Pulmonary artery endothelial cell (primary cell): ENCODE measurements around the gene C4orf50. TPM values are rescaled to one million over a fixed set of nuclear protein-coding genes. Genes with fewer than 3 reads are reported as not detected.

Source experiments
- DNase-seq: peaks from one replicate; pipeline ENCODE4 v3.0.0-alpha.2; 2011; ENCODE audit warnings: low read depth, low spot score
- total RNA-seq: library from RNA; depleted of rRNA; stranded (reverse); fragments of >200 nt; gene quantifications from 2 replicates; pipeline ENCODE4 v1.2.3, GENCODE V29; 2014

The C4orf50 gene
- total RNA-seq, 1 donor from 2014 or later: not detected

GRCh38 chr4:5992828-5993321 is 25.4 kb downstream of the C4orf50 start:
- no peak for DNase-seq

DNA sequence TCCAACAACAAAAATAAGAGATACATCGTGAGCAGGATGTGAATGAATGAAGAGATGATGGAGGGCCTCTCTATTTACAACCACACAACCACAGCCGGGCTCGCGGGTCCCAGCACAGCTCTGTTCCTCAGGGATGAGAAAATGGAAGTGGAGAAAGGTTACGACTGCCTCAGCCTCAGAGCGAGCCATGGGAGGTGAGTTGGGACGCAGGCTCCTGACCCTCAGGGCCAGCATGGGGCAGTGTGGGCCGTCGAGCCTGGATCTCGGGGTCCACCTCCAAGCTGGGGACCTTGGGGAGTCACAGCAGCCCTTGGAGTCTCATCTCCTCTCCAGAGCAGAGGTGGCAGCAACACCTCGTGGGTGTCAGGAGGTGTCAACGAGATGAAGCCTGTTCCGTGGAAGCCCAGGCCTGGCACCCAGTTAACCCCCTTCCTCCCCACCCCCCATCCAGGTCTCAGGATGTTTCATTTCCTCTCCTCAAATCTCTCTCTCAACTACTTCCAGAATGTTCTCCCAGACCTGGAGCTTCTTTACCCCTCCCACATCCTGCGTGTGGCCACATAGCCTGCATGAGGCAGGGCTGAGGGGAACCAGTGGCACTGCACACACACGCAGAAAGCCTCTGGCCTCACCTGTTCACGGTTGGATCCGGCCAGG is 25.9 kb downstream of the C4orf50 start:
- DNase-seq: no peak

GRCh38 chr4:5991405-5991804 is 26.8 kb downstream of the C4orf50 start:
- DNase-seq: no peak

- DNase-seq: no peak
Measured at GRCh38 chr4:5990446-5991160, 27.6 kb downstream of the C4orf50 start.

GRCh38 chr4:5989236-5990225 is 28.7 kb downstream of the C4orf50 start:
- no peak for DNase-seq

GRCh38 chr4:5988086-5988845 is 30.0 kb downstream of the C4orf50 start:
- no peak for DNase-seq

GRCh38 chr4:5984843-5985242 is 33.4 kb downstream of the C4orf50 start:
- no peak for DNase-seq

- DNase-seq: no peak
Measured at GRCh38 chr4:5982156-5982973, 35.9 kb downstream of the C4orf50 start.

DNA sequence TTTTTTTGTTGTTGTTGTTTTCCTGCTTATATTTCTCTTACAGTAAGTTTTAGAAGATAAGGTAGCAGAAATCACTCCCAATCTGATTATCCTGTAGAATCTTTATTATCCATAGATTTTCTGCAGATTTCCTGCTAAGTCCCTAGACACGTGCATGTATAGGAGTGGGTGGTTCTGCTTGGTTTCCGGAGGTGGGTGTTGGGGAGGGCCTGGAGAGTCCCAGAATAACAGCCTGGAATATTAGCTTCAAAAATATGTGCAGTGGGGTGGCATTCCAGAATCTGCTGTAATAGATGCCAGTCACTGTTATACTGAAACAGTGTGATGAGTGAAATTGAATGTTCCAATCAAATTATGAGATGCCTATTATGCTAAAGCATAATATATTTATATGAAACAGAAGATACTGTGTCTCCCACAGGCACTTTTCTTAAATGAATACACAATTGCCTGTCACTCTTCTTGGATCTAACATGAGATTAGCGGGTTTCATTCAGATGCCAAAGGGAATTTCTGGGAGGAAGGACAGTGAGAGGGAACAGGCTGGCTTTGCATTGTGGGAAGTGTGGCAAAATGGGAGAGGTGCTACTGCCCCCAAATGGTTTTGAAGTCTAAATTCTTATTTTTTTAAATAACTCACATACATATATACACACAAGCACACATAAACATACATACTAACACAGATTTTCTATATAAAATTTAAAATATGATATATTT is 37.6 kb downstream of the C4orf50 start:
- no peak for DNase-seq

DNA sequence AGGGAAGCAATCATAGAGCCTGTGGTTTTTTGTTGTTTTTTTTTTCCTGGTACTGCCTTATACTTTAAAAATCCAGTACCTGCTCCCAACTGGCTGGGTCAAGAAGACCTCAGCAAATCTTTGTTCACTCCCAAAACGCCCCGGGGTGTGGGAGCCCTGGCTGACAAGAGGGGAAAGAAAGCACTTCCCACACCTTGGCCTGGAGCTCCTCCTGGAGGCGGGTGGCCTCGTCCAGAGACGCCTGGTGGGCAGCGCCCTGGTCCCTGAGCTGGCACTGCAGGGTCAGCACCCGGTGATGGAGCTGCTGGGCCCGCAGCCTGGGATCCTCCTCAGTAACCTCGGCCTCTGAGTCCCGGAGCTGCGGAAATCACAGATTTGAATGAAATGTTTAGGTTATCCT is 38.2 kb downstream of the C4orf50 start:
- no peak for DNase-seq

DNA sequence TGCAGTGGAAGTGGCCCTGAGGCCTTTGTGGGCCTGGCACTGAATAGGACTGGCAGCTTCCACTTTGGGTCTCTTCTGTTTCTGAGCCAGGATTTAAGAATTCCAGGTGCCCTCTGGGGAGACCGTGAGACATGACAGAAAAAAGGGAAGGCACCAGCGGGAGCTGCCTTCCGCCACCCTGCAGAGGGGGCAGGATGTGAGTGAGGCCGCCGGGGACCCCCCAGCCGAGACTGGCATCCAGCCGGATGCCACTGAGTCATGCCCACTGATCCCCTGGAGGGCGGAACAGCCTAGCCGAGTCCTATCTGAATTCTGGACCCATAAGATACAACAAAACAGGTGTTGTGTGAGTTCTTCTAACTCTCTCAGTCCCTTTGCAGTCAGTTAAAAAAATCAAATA is 41.3 kb downstream of the C4orf50 start:
- DNase-seq: no peak

GRCh38 chr4:5976431-5976830 is 41.8 kb downstream of the C4orf50 start:
- DNase-seq: no peak

DNA sequence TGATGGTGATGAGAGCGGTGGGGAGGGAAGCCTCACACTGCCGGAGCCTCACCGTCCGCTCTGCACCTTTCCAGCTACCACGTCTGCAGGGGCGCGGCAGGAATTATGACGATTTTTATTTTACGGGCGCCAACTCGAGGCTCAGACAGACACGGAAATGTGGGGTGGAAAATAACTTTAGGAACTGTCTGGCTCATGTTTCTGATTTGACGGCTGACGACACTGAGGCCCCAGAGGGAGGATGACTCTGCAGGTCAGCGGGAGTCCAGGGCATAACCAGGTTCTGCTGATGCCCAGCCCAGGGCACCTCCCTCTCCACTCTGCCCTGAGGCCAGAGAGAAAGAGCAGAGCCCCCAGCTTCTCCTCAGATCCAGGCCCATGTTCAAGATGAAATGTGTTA is 43.9 kb downstream of the C4orf50 start:
- DNase-seq: no peak

DNA sequence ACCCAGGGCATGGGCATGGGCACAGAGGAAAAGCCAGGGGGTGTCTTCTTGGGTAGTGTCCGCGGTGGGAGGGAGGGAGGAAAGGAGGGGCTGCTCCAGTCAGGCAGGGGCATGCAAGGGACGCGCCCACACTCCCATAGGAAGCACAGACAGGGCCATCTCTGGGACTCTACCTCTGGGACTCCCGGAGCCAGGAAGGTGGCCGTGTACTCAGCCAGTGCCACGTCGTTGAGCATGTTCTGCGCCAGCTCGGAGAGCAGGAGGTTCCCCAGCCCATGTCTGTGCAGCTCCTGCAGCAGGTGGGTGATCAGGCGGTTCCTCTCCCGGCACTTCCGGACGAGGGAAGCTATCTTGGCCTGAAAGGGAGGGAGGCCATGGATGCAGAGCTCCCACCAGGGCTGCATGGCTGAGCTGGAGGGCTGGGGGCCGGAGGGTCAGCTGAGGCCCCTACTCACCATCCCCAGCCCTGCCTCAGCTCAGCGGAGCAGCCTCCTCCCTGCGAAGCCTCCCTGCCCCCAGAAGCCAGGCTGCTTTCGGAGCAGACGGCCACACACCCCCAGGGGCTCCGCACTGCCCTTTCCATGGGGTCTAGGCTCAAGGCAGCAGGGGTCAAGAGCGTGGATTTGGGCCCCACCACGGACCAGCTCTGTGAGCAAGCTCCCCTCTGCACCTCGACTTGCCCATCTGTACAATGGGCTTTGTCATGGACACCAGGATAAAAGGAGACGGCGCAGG is 44.6 kb downstream of the C4orf50 start:
- DNase-seq: no peak

DNA sequence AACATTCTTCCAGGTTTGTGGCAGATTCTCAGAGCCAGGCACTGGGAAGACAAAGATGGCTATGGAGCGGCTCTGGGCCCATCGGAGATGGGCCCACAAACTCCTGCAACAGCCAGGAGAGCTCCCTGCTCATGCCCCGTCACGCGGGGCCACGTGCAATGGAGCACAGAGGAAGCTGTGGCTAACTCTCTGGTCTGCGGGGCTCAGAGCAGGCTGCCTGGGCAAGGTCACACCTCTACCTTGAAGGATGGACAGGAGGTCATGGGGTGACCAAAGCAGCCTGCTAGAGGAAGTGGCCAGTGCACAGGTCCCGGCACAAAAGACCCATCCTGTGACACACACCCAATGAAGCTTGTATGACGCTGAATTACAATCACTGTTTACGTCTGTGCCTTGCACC is 45.2 kb downstream of the C4orf50 start:
- no peak for DNase-seq

DNA sequence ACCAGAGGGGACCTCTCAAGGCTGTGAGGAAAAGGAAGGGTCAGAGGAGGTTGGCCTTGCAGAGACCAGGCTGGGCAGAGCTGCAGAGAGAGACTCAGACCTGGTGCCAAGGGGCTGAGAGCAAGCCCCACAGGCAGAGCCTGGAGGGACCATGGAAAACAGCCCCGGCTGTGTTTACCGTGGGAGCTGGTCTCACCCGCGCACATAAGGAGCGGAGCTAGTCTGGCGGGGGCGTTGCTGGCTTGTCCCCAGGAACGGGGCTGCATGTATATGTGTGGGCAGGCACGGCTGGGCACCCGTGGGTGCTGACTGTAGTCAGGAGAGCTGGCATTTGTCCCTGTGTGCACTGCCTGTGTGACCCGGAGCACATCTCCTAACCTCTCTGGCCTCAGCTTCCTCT is 45.7 kb downstream of the C4orf50 start:
- no peak for DNase-seq

DNA sequence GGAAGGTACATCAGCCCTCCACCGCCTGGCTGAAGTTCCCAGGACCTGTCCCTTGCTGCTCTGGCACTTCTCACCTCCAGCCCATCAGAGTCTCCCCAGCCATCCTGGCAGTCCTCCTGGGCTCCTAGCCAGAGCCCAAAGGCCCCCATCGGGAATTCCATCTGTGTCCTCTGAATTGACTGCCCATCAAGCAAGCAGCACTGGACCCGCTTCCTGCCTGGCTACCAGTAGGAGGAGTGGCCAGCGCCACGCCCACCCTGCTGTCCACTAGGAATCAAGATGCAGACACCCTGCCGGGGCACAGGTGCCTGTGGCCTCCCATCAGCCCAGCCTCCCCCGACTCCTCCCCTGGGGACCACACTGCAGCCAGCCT is 47.2 kb downstream of the C4orf50 start:
- no peak for DNase-seq

GRCh38 chr4:5970381-5971077 is 47.7 kb downstream of the C4orf50 start:
- no peak for DNase-seq
